Neural cell (in vitro differentiated cells): ENCODE results near the gene PIAS1.

Experiments
- EP300 ChIP-seq: fragments of 450-650 bp; conservative IDR thresholded peaks from 2 replicates; pipeline ENCODE4 v1.6.1; 2014; ENCODE audit warnings: antibody characterized with exemption, mild to moderate bottlenecking, moderate library complexity; ENCODE audit not compliant: poor library complexity, severe bottlenecking
- EZH2 ChIP-seq: fragments of 200-600, 300-800 bp; shearing (Covaris generic), sonication (generic); IDR thresholded peaks from 2 replicates; pipeline ENCODE4 v1.6.1; 2014; ENCODE audit warnings: antibody characterized with exemption, low read length, borderline replicate concordance, mild to moderate bottlenecking; ENCODE audit not compliant: insufficient read depth, poor library complexity, severe bottlenecking
- REST ChIP-seq: IDR thresholded peaks from 2 replicates; pipeline ENCODE4 v1.6.1; 2012; ENCODE audit warnings: borderline replicate concordance
- TAF1 ChIP-seq: IDR thresholded peaks from 2 replicates; pipeline ENCODE4 v1.6.1; 2012; ENCODE audit warnings: low read depth
- TF ChIP-seq, protein P1 (sequence below): fragments of 450-650 bp; IDR thresholded peaks from 2 replicates; pipeline ENCODE4 v1.5.1; 2014; ENCODE audit warnings: antibody characterized with exemption, mild to moderate bottlenecking, moderate library complexity; ENCODE audit not compliant: poor library complexity, severe bottlenecking

DNA sequence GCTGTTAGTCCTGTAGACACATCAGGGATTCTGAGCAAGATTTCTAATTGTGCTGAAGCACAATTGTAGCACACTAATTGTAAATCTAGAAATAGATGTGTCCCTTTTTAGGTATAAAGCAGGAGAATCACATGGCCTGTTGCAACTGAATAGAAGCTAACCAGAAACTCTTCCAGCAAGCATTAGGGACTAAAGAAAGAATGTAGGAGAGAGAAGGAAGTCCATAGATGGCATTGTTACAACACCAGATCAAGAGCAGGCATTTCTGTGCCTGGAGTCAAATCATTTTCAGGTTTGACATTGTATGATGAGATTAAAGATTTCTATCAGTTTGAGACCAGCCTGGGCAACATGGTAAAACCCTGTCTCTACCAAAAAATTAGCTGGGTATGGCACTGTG is 123.6 kb downstream of the PIAS1 start:
- TF ChIP-seq, protein P1, sequence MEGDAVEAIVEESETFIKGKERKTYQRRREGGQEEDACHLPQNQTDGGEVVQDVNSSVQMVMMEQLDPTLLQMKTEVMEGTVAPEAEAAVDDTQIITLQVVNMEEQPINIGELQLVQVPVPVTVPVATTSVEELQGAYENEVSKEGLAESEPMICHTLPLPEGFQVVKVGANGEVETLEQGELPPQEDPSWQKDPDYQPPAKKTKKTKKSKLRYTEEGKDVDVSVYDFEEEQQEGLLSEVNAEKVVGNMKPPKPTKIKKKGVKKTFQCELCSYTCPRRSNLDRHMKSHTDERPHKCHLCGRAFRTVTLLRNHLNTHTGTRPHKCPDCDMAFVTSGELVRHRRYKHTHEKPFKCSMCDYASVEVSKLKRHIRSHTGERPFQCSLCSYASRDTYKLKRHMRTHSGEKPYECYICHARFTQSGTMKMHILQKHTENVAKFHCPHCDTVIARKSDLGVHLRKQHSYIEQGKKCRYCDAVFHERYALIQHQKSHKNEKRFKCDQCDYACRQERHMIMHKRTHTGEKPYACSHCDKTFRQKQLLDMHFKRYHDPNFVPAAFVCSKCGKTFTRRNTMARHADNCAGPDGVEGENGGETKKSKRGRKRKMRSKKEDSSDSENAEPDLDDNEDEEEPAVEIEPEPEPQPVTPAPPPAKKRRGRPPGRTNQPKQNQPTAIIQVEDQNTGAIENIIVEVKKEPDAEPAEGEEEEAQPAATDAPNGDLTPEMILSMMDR = no peak
- TF ChIP-seq EP300 (no peak), EZH2 (no peak), REST (no peak), TAF1 (no peak)
